ENCODE results near the gene PARVB.

The PARVB gene

DNA sequence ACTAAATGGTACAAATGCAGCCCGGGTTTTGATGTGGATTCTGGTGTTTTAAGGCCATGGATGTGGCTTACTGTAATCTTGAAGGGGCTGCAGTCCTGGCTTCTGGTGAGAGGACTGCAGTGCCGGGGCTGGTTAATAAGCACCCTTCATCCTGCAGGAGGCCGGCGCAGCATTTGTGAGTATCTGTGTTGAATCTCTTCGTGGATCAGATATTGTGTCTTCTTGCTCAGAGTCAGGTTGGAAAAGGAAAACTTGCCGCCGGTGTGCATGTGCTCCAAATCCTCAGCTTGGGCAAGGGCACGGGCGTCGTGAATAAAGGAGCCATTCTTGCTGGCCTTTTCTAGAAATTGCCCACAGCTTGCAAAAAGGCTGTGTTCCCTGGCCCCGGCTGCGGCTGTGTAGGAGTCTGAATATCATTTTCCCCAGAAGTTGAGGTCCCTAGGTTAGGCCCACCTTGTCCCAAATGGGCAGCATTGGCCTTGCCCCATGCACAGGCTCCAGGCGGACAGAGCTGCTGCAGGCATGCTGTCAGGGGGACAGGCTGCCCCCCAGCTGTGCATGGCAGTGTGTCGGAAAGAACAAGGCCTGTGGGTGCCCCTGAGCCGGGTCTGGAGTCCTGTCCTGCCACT, 28.9 kb upstream of the PARVB start:
- no peak for TF ChIP-seq ZNF585B (tag by site-specific recombination; IDR thresholded peaks at IDR 0.05)
- no peak for TF ChIP-seq ZNF629 (tag by site-specific recombination; IDR thresholded peaks at IDR 0.05)
- no peaks in the 10 kb centered on the region for H3K4me1 ChIP-seq (ENCODE audit: control insufficient read depth, insufficient read depth, low read length)
- no peak overlapping the region for H3K27ac ChIP-seq (ENCODE audit: extremely low read depth, low read depth, low read length)
- POLR2A ChIA-PET = no interaction called here
- CTCF ChIA-PET = interaction anchor here (0.7 to 4.7 kb wide), 5 partner anchors 87 to 631 kb away, joined by 3 to 120 read pairs (median 28); no protein-coding TSS in a partner anchor
- H3K9me3 ChIP-seq (ENCODE audit: control insufficient read depth, insufficient read depth, low read depth, low read length) = no peaks in the 10 kb centered on the region
- H3K36me3 ChIP-seq (ENCODE audit: control insufficient read depth in 2 of 2, insufficient read depth in 1 of 2, low read length in 2 of 2) = peaks cover 15 to 90% of the 10 kb centered on the region in 2 experiments
- H3K4me3 ChIP-seq (ENCODE audit: low read depth, low read length) = no peak overlapping the region

DNA sequence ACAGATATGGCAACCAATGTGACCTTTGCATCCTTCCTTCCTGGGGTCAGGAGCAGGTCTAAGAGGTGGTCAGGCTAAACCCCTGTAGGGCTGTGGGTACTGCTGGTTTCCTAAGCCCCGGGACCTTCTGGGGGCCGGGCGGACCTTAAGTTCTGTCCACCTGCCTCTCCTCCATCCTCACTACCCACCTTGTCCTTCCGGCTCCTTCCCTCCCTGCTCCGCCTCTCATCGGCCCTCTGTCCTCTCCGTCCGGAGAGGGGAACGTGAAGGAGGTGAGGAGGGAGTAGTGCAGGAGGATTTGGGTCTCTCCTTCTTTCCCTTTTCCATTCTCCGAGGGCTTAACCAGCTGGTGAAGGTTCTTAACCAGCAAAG, 28.3 kb upstream of the PARVB start:
- Histone ChIP-seq H3K4me3 (ENCODE audit: low read depth, low read length) (no peak overlapping the region), H3K9me3 (ENCODE audit: control insufficient read depth, insufficient read depth, low read depth, low read length) (no peaks in the 10 kb centered on the region), H3K36me3 (ENCODE audit: control insufficient read depth in 2 of 2, insufficient read depth in 1 of 2, low read length in 2 of 2) (peaks cover 14 to 87% of the 10 kb centered on the region in 2 experiments; a peak in 2 of 3 replicates), H3K27ac (ENCODE audit: extremely low read depth, low read depth, low read length) (no peak overlapping the region), H3K4me1 (ENCODE audit: control insufficient read depth, insufficient read depth, low read length) (no peaks in the 10 kb centered on the region)
- TF ChIP-seq ZFHX2 (tag by site-specific recombination; conservative IDR thresholded peaks at IDR 0.05) = no peak
- TF ChIP-seq, protein P1, sequence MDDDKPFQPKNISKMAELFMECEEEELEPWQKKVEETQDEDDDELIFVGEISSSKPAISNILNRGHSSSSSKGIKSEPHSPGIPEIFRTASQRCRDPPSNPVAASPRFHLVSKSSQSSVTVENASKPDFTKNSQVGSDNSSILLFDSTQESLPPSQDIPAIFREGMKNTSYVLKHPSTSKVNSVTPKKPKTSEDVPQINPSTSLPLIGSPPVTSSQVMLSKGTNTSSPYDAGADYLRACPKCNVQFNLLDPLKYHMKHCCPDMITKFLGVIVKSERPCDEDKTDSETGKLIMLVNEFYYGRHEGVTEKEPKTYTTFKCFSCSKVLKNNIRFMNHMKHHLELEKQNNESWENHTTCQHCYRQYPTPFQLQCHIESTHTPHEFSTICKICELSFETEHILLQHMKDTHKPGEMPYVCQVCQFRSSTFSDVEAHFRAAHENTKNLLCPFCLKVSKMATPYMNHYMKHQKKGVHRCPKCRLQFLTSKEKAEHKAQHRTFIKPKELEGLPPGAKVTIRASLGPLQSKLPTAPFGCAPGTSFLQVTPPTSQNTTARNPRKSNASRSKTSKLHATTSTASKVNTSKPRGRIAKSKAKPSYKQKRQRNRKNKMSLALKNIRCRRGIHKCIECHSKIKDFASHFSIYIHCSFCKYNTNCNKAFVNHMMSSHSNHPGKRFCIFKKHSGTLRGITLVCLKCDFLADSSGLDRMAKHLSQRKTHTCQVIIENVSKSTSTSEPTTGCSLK (tag by site-specific recombination; IDR thresholded peaks at IDR 0.05) = no peak
- TF ChIP-seq ZNF707 (tag by site-specific recombination; IDR thresholded peaks at IDR 0.05) = no peak
- TF ChIP-seq ZNF121 (tag by site-specific recombination; IDR thresholded peaks at IDR 0.05) = no peak
- TF ChIP-seq ZNF555 (tag by site-specific recombination; conservative IDR thresholded peaks at IDR 0.05) = no peak
- TF ChIP-seq SP3 (tag by site-specific recombination; IDR thresholded peaks at IDR 0.05) = no peak
- TF ChIP-seq, protein P2, sequence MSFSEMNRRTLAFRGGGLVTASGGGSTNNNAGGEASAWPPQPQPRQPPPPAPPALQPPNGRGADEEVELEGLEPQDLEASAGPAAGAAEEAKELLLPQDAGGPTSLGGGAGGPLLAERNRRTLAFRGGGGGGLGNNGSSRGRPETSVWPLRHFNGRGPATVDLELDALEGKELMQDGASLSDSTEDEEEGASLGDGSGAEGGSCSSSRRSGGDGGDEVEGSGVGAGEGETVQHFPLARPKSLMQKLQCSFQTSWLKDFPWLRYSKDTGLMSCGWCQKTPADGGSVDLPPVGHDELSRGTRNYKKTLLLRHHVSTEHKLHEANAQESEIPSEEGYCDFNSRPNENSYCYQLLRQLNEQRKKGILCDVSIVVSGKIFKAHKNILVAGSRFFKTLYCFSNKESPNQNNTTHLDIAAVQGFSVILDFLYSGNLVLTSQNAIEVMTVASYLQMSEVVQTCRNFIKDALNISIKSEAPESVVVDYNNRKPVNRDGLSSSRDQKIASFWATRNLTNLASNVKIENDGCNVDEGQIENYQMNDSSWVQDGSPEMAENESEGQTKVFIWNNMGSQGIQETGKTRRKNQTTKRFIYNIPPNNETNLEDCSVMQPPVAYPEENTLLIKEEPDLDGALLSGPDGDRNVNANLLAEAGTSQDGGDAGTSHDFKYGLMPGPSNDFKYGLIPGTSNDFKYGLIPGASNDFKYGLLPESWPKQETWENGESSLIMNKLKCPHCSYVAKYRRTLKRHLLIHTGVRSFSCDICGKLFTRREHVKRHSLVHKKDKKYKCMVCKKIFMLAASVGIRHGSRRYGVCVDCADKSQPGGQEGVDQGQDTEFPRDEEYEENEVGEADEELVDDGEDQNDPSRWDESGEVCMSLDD (tag by site-specific recombination; IDR thresholded peaks at IDR 0.05) = no peak
- TF ChIP-seq, protein P3, sequence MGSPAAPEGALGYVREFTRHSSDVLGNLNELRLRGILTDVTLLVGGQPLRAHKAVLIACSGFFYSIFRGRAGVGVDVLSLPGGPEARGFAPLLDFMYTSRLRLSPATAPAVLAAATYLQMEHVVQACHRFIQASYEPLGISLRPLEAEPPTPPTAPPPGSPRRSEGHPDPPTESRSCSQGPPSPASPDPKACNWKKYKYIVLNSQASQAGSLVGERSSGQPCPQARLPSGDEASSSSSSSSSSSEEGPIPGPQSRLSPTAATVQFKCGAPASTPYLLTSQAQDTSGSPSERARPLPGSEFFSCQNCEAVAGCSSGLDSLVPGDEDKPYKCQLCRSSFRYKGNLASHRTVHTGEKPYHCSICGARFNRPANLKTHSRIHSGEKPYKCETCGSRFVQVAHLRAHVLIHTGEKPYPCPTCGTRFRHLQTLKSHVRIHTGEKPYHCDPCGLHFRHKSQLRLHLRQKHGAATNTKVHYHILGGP (tag by site-specific recombination; IDR thresholded peaks at IDR 0.05) = no peak
- TF ChIP-seq, protein P4, sequence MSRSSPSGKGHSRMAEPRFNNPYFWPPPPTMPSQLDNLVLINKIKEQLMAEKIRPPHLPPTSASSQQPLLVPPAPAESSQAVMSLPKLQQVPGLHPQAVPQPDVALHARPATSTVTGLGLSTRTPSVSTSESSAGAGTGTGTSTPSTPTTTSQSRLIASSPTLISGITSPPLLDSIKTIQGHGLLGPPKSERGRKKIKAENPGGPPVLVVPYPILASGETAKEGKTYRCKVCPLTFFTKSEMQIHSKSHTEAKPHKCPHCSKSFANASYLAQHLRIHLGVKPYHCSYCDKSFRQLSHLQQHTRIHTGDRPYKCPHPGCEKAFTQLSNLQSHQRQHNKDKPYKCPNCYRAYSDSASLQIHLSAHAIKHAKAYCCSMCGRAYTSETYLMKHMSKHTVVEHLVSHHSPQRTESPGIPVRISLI (tag by site-specific recombination; IDR thresholded peaks at IDR 0.05) = no peak
- TF ChIP-seq ZSCAN23 (tag by site-specific recombination; IDR thresholded peaks at IDR 0.05) = no peak
- no peak for TF ChIP-seq ZNF792 (tag by site-specific recombination; IDR thresholded peaks at IDR 0.05)
- ChIA-PET POLR2A (no interaction called here), CTCF (interaction anchor here (0.7 to 4.7 kb wide), 6 partner anchors 86 to 630 kb away, joined by 3 to 120 read pairs (median 16); no protein-coding TSS in a partner anchor)

All from HEK293 (cell line).